Neural cell (in vitro differentiated cells): Measurements from ENCODE around the gene OVCH1. TPM values are rescaled to one million over a fixed set of nuclear protein-coding genes. Genes with fewer than 3 reads are reported as not detected.

Experiments
- H2AFZ ChIP-seq: fragments of 200-600, 300-800 bp; sonication (generic), shearing (Covaris generic); 2 replicates; pipeline ENCODE4 v1.6.0; 2014; ENCODE audit warnings: low read depth, mild to moderate bottlenecking, antibody characterized with exemption, low read length, moderate library complexity
- H3F3A ChIP-seq: fragments of 200-600 bp; shearing (Covaris generic); 2 replicates; pipeline ENCODE4 v1.6.1; 2016; ENCODE audit warnings: mild to moderate bottlenecking, moderate library complexity, mixed read lengths, antibody characterized with exemption, low read length; ENCODE audit not compliant: insufficient read depth, poor library complexity, severe bottlenecking
- H3K27ac ChIP-seq: fragments of 200-600, 300-800 bp; sonication (generic), shearing (Covaris generic); 2 replicates; pipeline ENCODE4 v1.5.1; 2014; ENCODE audit warnings: mild to moderate bottlenecking, low read length, moderate library complexity
- H3K27me3 ChIP-seq: fragments of 300-800, 200-600 bp; sonication (generic), shearing (Covaris generic); 2 replicates; pipeline ENCODE4 v1.6.0; 2014; ENCODE audit warnings: mild to moderate bottlenecking, low read depth, low read length, moderate library complexity; ENCODE audit not compliant: insufficient read depth
- H3K36me3 ChIP-seq: fragments of 300-800, 200-600 bp; sonication (generic), shearing (Covaris generic); 2 replicates; pipeline ENCODE4 v1.5.1; 2014; ENCODE audit warnings: mild to moderate bottlenecking, antibody characterized with exemption, low read length, moderate library complexity; ENCODE audit not compliant: insufficient read depth
- H3K4me2 ChIP-seq: fragments of 300-800, 200-600 bp; sonication (generic), shearing (Covaris generic); 2 replicates; pipeline ENCODE4 v1.6.0; 2014; ENCODE audit warnings: mild to moderate bottlenecking, low read length
- H3K4me3 ChIP-seq: fragments of 300-800, 200-600 bp; sonication (generic), shearing (Covaris generic); 2 replicates; pipeline ENCODE4 v1.5.1; 2014; ENCODE audit warnings: mild to moderate bottlenecking, low read length, moderate library complexity
- H3K79me2 ChIP-seq: fragments of 200-600 bp; shearing (Covaris generic); replicated peaks from 2 replicates; pipeline ENCODE4 v1.6.0; 2014; ENCODE audit warnings: mild to moderate bottlenecking, low read length, moderate library complexity; ENCODE audit not compliant: insufficient read depth
- H3K9ac ChIP-seq: fragments of 300-800, 200-600 bp; sonication (generic), shearing (Covaris generic); 2 replicates; pipeline ENCODE4 v1.6.1; 2016; ENCODE audit warnings: mild to moderate bottlenecking, low read length, mixed read lengths
- H3K9me2 ChIP-seq: fragments of 200-600 bp; shearing (Covaris generic); 2 replicates; pipeline ENCODE4 v1.6.1; 2016; ENCODE audit warnings: mild to moderate bottlenecking, low read length, mixed read lengths; ENCODE audit not compliant: insufficient read depth
- H3K9me3 ChIP-seq: fragments of 200-600, 300-800 bp; sonication (generic), shearing (Covaris generic); 2 replicates; pipeline ENCODE4 v1.6.1; 2016; ENCODE audit warnings: mild to moderate bottlenecking, mixed run types, low read length, moderate library complexity, mixed read lengths
- H4K20me1 ChIP-seq: fragments of 200-600 bp; shearing (Covaris generic); 2 replicates; pipeline ENCODE4 v1.6.1; 2016; ENCODE audit warnings: mild to moderate bottlenecking, mixed run types; ENCODE audit not compliant: insufficient read depth
- EP300 ChIP-seq: fragments of 450-650 bp; conservative IDR thresholded peaks from 2 replicates; pipeline ENCODE4 v1.6.1; 2014; ENCODE audit warnings: antibody characterized with exemption, mild to moderate bottlenecking, moderate library complexity; ENCODE audit not compliant: poor library complexity, severe bottlenecking
- EZH2 ChIP-seq: fragments of 200-600, 300-800 bp; shearing (Covaris generic), sonication (generic); IDR thresholded peaks from 2 replicates; pipeline ENCODE4 v1.6.1; 2014; ENCODE audit warnings: antibody characterized with exemption, low read length, borderline replicate concordance, mild to moderate bottlenecking; ENCODE audit not compliant: insufficient read depth, poor library complexity, severe bottlenecking
- MXI1 ChIP-seq: fragments of 450-650 bp; conservative IDR thresholded peaks from 2 replicates; pipeline ENCODE4 v1.6.1; 2014; ENCODE audit warnings: antibody characterized with exemption, mild to moderate bottlenecking; ENCODE audit not compliant: poor library complexity, severe bottlenecking
- POLR2AphosphoS5 ChIP-seq: IDR thresholded peaks from 2 replicates; pipeline ENCODE4 v1.6.1; 2012
- RAD21 ChIP-seq: fragments of 450-650 bp; conservative IDR thresholded peaks from 2 replicates; pipeline ENCODE4 v1.6.1; 2014; ENCODE audit warnings: antibody characterized with exemption, mild to moderate bottlenecking, moderate library complexity
- SMC3 ChIP-seq: fragments of 450-650 bp; conservative IDR thresholded peaks from 2 replicates; pipeline ENCODE4 v1.6.1; 2014; ENCODE audit warnings: antibody characterized with exemption, mild to moderate bottlenecking, moderate library complexity; ENCODE audit not compliant: poor library complexity
- TAF1 ChIP-seq: IDR thresholded peaks from 2 replicates; pipeline ENCODE4 v1.6.1; 2012; ENCODE audit warnings: low read depth
- polyA plus RNA-seq: library from polyadenylated mRNA; depleted of rRNA; stranded (reverse); fragments of >200 nt; gene quantifications from 2 replicates; pipeline ENCODE4 v1.2.3, GENCODE V29; 2014
- TF ChIP-seq, protein P1 (sequence below): fragments of 450-650 bp; IDR thresholded peaks from 2 replicates; pipeline ENCODE4 v1.5.1; 2014; ENCODE audit warnings: antibody characterized with exemption, mild to moderate bottlenecking, moderate library complexity; ENCODE audit not compliant: poor library complexity, severe bottlenecking
- TF ChIP-seq, protein P2 (sequence below): IDR thresholded peaks from 2 replicates; pipeline ENCODE4 v1.6.1; 2012; ENCODE audit warnings: borderline replicate concordance

Gene OVCH1
- polyA plus RNA-seq, 1 donor from 2014 or later = 0.83 TPM

DNA sequence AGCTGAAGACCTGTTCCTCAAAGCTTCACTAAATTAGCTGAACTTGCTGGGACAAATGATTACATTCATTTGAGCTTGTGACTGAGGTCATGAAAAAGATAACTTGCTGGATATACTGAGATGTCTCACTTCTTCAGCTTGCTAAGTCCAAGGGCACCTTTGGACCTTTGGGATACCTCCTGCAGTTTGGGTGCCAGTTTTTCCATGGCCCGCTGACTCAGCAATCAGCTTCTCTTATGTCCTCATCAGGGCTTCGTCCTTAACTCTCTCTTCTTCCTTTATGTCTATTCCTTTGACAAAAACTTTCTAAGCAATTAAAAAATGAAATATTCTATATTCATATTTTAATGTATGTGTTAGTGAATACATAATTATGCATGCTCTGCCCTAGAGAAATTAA lies 45.6 kb downstream of the OVCH1 start:
- Histone ChIP-seq H3K27me3 (no peaks in the 10 kb centered on the region), H3K9me2 (no peaks in the 10 kb centered on the region), H3K36me3 (no peaks in the 10 kb centered on the region), H3K4me3 (no peak overlapping the region), H3F3A (no peaks in the 10 kb centered on the region), H3K9me3 (no peaks in the 10 kb centered on the region), H3K79me2 (no peaks in the 10 kb centered on the region), H4K20me1 (no peaks in the 10 kb centered on the region), H2AFZ (no peak overlapping the region), H3K27ac (no peak overlapping the region), H3K9ac (no peak overlapping the region), H3K4me2 (no peak overlapping the region)
- TF ChIP-seq EZH2 (no peak), POLR2AphosphoS5 (no peak), RAD21 (no peak), EP300 (no peak), MXI1 (no peak), SMC3 (no peak), TAF1 (no peak)
- TF ChIP-seq, protein P1, sequence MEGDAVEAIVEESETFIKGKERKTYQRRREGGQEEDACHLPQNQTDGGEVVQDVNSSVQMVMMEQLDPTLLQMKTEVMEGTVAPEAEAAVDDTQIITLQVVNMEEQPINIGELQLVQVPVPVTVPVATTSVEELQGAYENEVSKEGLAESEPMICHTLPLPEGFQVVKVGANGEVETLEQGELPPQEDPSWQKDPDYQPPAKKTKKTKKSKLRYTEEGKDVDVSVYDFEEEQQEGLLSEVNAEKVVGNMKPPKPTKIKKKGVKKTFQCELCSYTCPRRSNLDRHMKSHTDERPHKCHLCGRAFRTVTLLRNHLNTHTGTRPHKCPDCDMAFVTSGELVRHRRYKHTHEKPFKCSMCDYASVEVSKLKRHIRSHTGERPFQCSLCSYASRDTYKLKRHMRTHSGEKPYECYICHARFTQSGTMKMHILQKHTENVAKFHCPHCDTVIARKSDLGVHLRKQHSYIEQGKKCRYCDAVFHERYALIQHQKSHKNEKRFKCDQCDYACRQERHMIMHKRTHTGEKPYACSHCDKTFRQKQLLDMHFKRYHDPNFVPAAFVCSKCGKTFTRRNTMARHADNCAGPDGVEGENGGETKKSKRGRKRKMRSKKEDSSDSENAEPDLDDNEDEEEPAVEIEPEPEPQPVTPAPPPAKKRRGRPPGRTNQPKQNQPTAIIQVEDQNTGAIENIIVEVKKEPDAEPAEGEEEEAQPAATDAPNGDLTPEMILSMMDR = no peak
- TF ChIP-seq, protein P2, sequence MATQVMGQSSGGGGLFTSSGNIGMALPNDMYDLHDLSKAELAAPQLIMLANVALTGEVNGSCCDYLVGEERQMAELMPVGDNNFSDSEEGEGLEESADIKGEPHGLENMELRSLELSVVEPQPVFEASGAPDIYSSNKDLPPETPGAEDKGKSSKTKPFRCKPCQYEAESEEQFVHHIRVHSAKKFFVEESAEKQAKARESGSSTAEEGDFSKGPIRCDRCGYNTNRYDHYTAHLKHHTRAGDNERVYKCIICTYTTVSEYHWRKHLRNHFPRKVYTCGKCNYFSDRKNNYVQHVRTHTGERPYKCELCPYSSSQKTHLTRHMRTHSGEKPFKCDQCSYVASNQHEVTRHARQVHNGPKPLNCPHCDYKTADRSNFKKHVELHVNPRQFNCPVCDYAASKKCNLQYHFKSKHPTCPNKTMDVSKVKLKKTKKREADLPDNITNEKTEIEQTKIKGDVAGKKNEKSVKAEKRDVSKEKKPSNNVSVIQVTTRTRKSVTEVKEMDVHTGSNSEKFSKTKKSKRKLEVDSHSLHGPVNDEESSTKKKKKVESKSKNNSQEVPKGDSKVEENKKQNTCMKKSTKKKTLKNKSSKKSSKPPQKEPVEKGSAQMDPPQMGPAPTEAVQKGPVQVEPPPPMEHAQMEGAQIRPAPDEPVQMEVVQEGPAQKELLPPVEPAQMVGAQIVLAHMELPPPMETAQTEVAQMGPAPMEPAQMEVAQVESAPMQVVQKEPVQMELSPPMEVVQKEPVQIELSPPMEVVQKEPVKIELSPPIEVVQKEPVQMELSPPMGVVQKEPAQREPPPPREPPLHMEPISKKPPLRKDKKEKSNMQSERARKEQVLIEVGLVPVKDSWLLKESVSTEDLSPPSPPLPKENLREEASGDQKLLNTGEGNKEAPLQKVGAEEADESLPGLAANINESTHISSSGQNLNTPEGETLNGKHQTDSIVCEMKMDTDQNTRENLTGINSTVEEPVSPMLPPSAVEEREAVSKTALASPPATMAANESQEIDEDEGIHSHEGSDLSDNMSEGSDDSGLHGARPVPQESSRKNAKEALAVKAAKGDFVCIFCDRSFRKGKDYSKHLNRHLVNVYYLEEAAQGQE = no peak

DNA sequence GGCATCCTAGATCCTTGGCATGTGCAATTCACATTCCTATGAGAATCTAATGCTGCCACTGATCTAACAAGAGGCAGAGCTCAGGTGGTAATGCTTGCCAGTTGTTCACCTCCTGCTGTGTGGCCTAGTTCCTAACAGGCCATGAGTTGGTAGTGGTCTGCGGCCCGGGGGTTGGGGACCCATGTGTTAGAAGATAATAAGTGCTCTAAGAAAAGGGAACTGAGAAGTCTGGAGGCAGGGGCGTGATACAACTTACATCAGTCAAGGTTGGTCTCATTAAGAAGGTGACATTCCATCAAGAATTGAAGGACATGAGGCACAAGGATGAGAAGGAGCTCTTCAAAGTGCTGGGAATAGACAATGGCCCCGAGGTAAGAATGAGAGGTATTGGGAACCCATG lies 49.3 kb downstream of the OVCH1 start:
- H3F3A ChIP-seq = no peaks in the 10 kb centered on the region
- TF ChIP-seq MXI1 = no peak
- no peak for TF ChIP-seq EZH2
- no peak for TF ChIP-seq EP300
- no peak for TF ChIP-seq RAD21
- no peak for TF ChIP-seq SMC3
- TF ChIP-seq, protein P2 = no peak
- TF ChIP-seq, protein P1 = no peak
- no peak for TF ChIP-seq POLR2AphosphoS5
- no peak for TF ChIP-seq TAF1
- H3K9me3 ChIP-seq = no peaks in the 10 kb centered on the region
- H3K27me3 ChIP-seq = no peaks in the 10 kb centered on the region
- H3K79me2 ChIP-seq = no peaks in the 10 kb centered on the region
- no peak overlapping the region for H2AFZ ChIP-seq
- no peaks in the 10 kb centered on the region for H3K36me3 ChIP-seq
- H3K27ac ChIP-seq = no peak overlapping the region
- H3K9ac ChIP-seq = no peak overlapping the region
- H3K4me3 ChIP-seq = no peak overlapping the region
- no peaks in the 10 kb centered on the region for H3K9me2 ChIP-seq
- no peaks in the 10 kb centered on the region for H4K20me1 ChIP-seq
- H3K4me2 ChIP-seq = no peak overlapping the region
